H1 (cell line): Measurements from ENCODE around the gene BOD1L2. TPM values are rescaled to one million over a fixed set of nuclear protein-coding genes. Genes with fewer than 3 reads are reported as not detected.

Experiments used
- ATF3 ChIP-seq: IDR thresholded peaks from 2 replicates; pipeline ENCODE4 v1.6.1; 2011; ENCODE audit warnings: low read depth, mild to moderate bottlenecking, low read length; ENCODE audit not compliant: insufficient read depth
- CHD2 ChIP-seq: IDR thresholded peaks from 2 replicates; pipeline ENCODE4 v1.6.1; 2012; ENCODE audit warnings: low read length, improper control_type of control experiment
- CHD7 ChIP-seq: fragments of 300-600 bp; sonication (generic); IDR thresholded peaks from 2 replicates; pipeline ENCODE4 v1.7.1; 2012; ENCODE audit warnings: low read length, moderate library complexity, mild to moderate bottlenecking, inconsistent platforms; ENCODE audit not compliant: insufficient replicate concordance
- POU5F1 ChIP-seq: IDR thresholded peaks from 2 replicates; pipeline ENCODE4 v1.6.1; 2011; ENCODE audit warnings: low read depth, mild to moderate bottlenecking, low read length, moderate library complexity
- RBBP5 ChIP-seq: IDR thresholded peaks from 2 replicates; pipeline ENCODE4 v1.7.1; 2012; ENCODE audit warnings: low read depth, mild to moderate bottlenecking, inconsistent platforms, low read length, moderate library complexity, borderline replicate concordance
- SIN3A ChIP-seq, 2 experiments: IDR thresholded peaks in 1 of 2; conservative IDR thresholded peaks in 1 of 2; 2 replicates each; pipeline ENCODE4 v1.6.1; 2011 to 2012; ENCODE audit warnings: low read length in 2 of 2, improper control_type of control experiment in 1 of 2, low read depth in 1 of 2, mild to moderate bottlenecking in 1 of 2
- SIX5 ChIP-seq: IDR thresholded peaks from 2 replicates; pipeline ENCODE4 v1.6.1; 2011; ENCODE audit warnings: mild to moderate bottlenecking, low read depth, low read length
- TAF1 ChIP-seq: IDR thresholded peaks from 2 replicates; pipeline ENCODE4 v1.6.1; 2011; ENCODE audit warnings: mild to moderate bottlenecking, low read depth, low read length
- TBP ChIP-seq: IDR thresholded peaks from 2 replicates; pipeline ENCODE4 v1.6.1; 2011; ENCODE audit warnings: low read depth, low read length, improper control_type of control experiment
- polyA plus RNA-seq, 7 experiments: library from polyadenylated mRNA; depleted of rRNA in 3 of 7; stranded (reverse) in 5 of 7; unstranded in 2 of 7; fragments of >200 nt in 5 of 7; fragments of 200-250 nt in 2 of 7; gene quantifications; 1 replicate in 5 of 7; 2 replicates in 1 of 7; 4 replicates in 1 of 7; pipeline versions ENCODE4 v1.2.1 to v1.2.3, GENCODE V29; 2011 to 2013; ENCODE audit warnings: missing spikeins in 2 of 7, mixed read lengths in 2 of 7
- total RNA-seq: library from RNA; stranded (reverse); fragmentation: NEBNext Ultra II Directional; extraction: Animal tissue kit (Norgen Biotek cat#: 25700); gene quantifications from 2 replicates; pipeline ENCODE4 v1.2.1, GENCODE V29; 2021

The BOD1L2 gene
- total and polyA plus RNA-seq, 2 of the 8 experiments (the other 6 are each of a cell fraction or from before 2014, with no cell fraction given) = not detected

GRCh38 chr18:57125627-57126026, 21.3 kb upstream of the BOD1L2 start (continued):
- no peak for TF ChIP-seq CHD7
- TF ChIP-seq TAF1 = no peak
- no peak for TF ChIP-seq CHD2
- TF ChIP-seq TBP = no peak
- TF ChIP-seq POU5F1 = no peak
- TF ChIP-seq RBBP5 = no peak
- TF ChIP-seq ATF3 = no peak
- no peak for TF ChIP-seq SIN3A (conservative IDR thresholded peaks at IDR 0.05 in 1 of 2, IDR thresholded peaks at IDR 0.05 in 1 of 2; ENCODE audit: low read depth in 1 of 2, low read length in 2 of 2)
- TF ChIP-seq SIX5 = no peak
